HG03095 (cell line): ENCODE data around the gene MAP4K1.

ENCODE experiments used
- ATAC-seq: cut with Tn5 transposase; IDR thresholded peaks from one replicate; pipeline ENCODE4 v1.9.1; 2021; ENCODE audit warnings: moderate library complexity; ENCODE audit not compliant: unreplicated experiment

The MAP4K1 gene

DNA sequence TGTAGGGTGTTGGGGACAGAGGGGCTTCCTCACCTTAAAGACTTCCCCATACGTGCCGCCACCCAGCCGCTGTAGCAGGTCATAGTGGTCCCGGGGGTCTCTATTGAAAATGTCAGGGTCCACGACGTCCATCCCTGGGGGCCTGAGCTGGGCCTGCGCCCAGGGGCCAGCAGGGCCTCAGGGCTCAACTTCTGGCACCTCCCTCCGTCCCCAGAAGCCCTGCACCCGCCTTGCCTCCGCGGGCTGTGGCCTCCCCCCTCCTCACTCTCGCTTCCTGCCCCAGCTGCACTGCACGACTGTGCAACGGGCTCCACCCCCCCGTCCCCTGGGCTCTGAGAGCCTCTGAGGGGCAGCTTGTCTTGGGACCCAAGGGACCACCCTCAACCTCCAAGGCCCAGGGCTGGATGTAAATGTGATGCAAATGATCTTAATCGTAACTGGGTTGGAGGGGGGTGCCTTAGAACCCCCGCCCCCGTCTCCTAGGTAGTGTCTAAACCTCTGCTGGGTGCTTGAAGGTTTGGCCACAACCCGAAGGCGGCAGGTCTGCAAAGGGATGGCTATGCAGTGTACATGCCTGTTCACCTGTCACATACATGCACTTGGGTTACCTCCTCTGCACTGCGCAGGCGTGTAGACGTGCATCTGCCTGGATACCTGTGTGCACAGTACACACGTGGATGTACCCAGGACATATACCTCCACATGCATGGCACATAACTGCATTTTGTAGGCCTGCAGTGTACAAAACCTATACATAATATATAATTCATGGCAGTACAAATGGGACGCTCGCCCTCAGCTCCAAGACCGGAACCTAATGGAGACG, at the start of gene MAP4K1:
MAP4K1 (minus strand) TSS at position 190 of the 826 bp plus-strand sequence; CDS start at position 132, 58 bp downstream.
- peak; percentile 57 for ATAC-seq

DNA sequence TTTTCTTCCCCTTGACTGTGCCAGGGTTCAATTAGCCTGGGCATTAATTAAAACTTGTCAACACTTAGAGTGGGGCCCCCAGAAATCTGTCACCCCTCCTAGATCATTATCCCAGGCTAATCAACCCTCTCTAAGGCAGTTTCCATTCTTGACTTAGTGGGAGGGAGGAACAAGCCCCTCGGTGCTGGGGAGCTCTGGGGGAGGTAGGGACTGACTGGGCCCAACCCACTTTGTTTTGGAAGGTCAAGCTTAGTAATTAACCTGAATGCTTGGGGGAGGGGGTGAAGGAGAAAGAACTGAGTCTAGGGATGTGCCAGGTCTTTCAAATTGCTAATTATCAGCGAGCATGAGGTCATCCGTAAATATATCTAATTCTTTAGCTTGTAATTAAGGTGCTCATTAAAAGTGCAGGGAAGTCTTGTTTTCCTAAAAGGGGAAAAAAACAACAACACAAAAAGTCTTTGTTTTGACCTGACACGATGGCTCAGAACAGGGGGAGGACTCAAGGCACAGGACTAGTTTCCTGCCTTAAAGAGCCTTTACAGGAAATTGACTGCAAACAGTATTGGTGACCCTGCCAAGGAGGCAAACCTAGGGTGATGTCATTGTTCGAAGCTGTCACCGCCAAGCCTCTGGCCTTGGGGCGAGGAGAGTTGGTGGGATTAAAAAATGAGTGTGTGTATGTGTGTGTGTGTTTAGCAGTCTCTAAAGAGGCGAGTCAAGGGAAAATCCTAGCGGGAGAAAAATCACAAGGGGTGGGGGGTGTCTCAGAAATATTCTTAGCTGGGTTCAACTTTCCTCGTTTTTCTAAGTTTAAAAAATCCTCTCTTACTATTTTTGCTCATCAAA, 49.1 kb upstream of the MAP4K1 start:
- ATAC-seq: no peak

GRCh38 chr19:38665950-38666662, 48.4 kb upstream of the MAP4K1 start:
- no peak for ATAC-seq

- no peak for ATAC-seq
Measured at GRCh38 chr19:38665219-38665931, 47.6 kb upstream of the MAP4K1 start.

DNA sequence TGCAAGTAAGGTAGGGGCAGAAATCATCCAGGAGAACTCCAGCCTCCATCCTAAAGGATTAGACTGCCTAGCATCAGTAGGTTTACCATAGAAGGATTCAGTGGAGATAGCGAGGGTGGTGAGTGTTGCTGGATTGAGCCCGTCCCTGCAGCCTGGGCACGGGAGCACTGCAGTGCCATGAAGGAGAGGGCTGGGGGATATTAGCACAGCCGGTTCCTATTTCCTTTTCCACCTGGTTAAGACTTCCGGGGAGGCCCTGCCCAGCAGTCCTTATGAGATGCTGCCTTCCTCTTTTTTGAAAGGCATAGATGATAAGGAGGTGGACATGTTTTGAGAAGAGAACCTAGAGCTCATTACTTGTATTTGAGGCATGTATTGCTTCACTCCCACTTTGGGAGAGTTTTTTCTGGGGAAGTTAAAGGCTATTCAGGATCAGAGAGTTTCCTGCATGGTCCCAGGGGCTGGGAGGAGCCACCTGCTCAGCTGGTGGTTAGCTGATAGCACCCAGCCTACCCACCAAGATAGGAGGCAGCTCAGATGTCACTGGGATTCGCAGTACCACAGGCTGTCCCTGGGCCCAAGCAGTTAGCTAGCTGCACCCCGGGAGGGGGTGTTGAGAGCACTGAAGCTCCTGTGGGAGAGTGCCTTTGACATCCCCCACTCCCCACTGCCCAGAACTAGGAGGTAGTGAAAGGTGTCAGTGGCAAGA, 46.9 kb upstream of the MAP4K1 start:
- ATAC-seq: no peak

DNA sequence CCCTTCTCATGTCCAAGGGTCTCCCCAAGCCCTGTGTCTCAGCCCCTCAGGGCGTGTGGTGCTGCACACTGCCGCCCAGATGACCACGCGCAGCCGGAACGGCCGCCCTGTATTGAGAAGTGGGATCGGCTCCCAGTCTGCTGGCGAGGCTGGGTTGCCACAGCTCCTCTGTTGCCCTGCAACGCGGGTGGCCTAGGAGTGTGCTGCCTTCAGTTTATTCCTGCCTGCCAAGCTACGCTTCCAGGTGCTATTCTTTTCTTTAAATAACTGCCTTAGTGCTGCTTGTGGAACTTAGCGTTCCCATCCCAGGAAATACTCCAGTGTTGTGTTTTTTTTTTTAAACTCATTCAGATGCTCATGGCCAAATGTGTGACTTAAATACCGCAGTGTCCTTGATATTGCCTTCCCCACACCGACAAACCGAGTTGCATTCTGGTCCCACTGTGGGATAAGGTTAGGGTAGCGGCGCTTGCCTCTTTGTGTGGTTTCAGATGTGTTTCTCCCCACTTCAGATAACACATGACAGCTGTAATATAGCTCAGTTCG, 46.3 kb upstream of the MAP4K1 start:
- no peak for ATAC-seq

GRCh38 chr19:38663156-38663651, 45.5 kb upstream of the MAP4K1 start:
- no peak for ATAC-seq

DNA sequence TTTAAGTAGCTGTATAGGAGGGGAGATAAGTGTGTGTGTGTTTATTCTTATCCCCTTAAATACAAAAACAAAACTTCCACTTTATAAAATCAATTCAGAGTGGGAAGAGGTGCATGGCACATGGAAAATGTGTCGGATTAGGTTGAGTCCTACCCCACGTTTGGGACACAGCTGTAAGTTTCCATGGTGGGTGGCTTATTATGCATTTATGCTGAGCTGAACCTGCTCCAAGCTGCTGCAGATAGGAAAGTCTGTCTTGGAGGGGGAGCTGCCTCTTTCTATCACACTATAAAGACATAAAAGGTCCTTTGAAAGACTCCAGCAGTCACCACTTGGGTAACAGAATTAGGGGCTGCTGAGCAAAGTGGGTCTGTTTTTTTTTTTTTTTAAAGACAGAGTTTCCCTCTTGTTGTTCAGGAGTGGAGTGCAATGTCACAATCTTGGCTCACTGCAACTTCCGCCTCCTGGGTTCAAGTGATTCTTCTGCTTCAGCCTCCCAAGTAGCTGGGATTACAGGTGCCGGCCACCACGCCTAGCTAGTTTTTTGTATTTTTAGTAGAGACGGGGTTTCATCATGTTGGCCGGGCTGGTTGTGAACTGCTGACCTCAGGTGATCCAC, 44.9 kb upstream of the MAP4K1 start:
- ATAC-seq: no peak

GRCh38 chr19:38661996-38662395, 44.2 kb upstream of the MAP4K1 start:
- no peak for ATAC-seq

DNA sequence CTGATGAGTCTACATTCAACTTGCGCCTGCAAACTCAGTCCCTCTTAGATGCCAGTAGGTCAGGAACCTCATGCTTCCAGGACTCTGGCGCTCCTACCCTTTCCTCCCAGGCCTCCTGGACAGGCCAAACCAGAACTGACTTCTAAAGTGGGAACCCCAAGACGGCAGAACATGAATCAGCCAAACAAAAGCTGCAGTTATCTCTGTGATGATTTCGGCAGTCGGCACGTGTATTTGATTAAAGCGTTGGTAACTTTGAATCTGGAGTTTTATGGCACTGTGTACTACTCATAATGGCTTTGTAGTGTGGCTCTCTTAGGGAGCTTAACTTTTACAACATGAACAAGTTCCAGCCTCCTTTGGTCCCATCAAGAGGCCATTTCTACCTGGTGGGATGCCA, 43.4 kb upstream of the MAP4K1 start:
- ATAC-seq: no peak

GRCh38 chr19:38660724-38661123, 43.0 kb upstream of the MAP4K1 start:
- ATAC-seq: no peak

- no peak for ATAC-seq
Measured at GRCh38 chr19:38658462-38659306, 40.9 kb upstream of the MAP4K1 start.

- ATAC-seq: no peak
Measured at GRCh38 chr19:38657633-38658222, 40.0 kb upstream of the MAP4K1 start.

- ATAC-seq: no peak
Measured at GRCh38 chr19:38656171-38656981, 38.6 kb upstream of the MAP4K1 start.

DNA sequence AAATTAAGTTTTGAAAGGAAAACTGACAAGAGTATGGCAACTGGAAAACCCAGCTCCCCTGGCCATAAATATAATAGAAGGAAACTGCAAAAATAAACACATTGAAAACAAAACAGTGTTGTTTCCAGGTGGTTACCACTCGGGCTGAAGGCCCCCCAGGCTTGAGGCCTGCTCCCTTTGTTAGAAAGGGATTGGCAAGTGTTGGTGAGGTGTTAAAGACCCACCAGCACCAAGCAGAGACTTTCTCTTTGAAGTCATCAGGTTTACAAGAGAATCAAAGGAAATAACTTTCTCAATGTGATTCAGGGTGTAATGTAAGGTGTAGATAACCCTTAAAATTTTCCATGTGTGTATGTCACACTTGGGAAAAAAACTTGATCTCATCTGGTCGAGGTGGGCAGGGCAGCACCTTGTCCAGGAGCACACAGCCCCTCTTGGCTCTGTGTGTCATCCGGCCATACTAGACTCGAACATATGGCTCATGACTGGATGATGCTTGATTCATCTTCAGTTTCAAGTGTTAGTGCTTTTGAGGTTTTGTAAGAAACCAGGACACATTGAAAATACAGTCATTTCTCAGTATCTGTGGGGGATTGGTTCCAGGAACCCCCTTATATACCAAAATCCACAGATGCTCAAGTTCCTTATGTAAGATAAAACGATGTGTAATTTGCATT, 37.5 kb upstream of the MAP4K1 start:
- peak; percentile 45 for ATAC-seq

GRCh38 chr19:38654628-38655055, 36.9 kb upstream of the MAP4K1 start:
- ATAC-seq: no peak
